Measurements from ENCODE around the gene CSE1L.
"Not testable (repeated sequence)": the region's sequence is repeated elsewhere in the genome, so short reads cannot be mapped to it uniquely, and the experiment has no call there.

Gene CSE1L, protein sequence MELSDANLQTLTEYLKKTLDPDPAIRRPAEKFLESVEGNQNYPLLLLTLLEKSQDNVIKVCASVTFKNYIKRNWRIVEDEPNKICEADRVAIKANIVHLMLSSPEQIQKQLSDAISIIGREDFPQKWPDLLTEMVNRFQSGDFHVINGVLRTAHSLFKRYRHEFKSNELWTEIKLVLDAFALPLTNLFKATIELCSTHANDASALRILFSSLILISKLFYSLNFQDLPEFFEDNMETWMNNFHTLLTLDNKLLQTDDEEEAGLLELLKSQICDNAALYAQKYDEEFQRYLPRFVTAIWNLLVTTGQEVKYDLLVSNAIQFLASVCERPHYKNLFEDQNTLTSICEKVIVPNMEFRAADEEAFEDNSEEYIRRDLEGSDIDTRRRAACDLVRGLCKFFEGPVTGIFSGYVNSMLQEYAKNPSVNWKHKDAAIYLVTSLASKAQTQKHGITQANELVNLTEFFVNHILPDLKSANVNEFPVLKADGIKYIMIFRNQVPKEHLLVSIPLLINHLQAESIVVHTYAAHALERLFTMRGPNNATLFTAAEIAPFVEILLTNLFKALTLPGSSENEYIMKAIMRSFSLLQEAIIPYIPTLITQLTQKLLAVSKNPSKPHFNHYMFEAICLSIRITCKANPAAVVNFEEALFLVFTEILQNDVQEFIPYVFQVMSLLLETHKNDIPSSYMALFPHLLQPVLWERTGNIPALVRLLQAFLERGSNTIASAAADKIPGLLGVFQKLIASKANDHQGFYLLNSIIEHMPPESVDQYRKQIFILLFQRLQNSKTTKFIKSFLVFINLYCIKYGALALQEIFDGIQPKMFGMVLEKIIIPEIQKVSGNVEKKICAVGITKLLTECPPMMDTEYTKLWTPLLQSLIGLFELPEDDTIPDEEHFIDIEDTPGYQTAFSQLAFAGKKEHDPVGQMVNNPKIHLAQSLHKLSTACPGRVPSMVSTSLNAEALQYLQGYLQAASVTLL

DNA sequence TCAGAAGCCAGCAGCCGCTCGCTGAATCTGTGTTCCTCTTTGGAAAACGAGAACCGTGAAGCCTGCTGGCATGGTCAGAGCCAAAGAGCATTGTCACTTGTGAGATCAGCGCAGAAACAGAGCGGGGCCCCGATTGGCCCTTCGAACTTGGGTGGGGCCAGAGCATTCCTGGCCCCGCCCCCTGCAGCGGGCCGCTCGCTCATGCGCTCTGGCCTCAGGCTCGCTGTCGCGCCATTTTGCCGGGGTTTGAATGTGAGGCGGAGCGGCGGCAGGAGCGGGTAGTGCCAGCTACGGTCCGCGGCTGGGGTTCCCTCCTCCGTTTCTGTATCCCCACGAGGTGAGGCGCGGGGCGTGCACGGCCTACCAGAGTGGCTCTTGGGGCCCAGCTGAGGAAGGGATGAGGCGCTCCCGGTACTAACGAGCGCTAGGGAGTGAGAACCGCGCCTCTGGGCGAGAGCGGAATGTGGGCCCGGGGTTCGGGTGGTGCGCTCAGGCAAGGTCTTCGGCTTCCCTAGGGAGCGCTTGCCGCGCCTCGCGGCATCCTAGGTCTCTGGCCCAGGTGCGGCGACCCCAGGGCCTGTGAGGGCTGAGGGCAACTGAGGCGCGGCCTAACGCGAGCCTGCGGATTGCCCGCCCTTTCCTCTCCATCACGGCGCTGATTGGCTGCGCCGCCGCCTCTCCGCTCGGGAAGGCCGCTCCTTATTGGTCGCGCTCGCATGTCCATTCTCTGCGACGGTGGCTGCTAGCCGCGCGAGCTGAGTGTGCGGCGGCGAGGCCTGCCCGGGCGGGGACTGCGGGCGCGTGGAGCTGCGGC is at the start of gene CSE1L:
CSE1L (plus strand) TSS at position 226 of the 814 bp plus-strand sequence. CDS start 12,152 bp downstream, outside the sequence.
- peak; percentile 88 for DNase-seq (ENCODE audit: insufficient read length, low spot score)
- FAIRE-seq, result peak; percentile 6
- TF ChIP-seq POLR2A (IDR thresholded peaks at IDR 0.05; ENCODE audit: low read depth, low read length), result peak; percentile 87

GRCh38 chr20:48999890-49000870 is 45.9 kb upstream of the CSE1L start:
- no peak for FAIRE-seq
- no peak for DNase-seq (ENCODE audit: insufficient read length, low spot score)
- TF ChIP-seq POLR2A (IDR thresholded peaks at IDR 0.05; ENCODE audit: low read depth, low read length), result no peak

- no peak for TF ChIP-seq POLR2A (IDR thresholded peaks at IDR 0.05; ENCODE audit: low read depth, low read length)
- DNase-seq (ENCODE audit: insufficient read length, low spot score), result no peak
- no peak for FAIRE-seq
Observed at GRCh38 chr20:49001741-49002140, 44.4 kb upstream of the CSE1L start.

GRCh38 chr20:49006446-49006980 is 39.6 kb upstream of the CSE1L start:
- FAIRE-seq (no peak), DNase-seq (ENCODE audit: insufficient read length, low spot score) (no peak)
- no peak for TF ChIP-seq POLR2A (IDR thresholded peaks at IDR 0.05; ENCODE audit: low read depth, low read length)

GRCh38 chr20:49009899-49010631 is 36.0 kb upstream of the CSE1L start:
- FAIRE-seq (no peak), DNase-seq (ENCODE audit: insufficient read length, low spot score) (no peak)
- TF ChIP-seq POLR2A (IDR thresholded peaks at IDR 0.05; ENCODE audit: low read depth, low read length), result no peak

DNA sequence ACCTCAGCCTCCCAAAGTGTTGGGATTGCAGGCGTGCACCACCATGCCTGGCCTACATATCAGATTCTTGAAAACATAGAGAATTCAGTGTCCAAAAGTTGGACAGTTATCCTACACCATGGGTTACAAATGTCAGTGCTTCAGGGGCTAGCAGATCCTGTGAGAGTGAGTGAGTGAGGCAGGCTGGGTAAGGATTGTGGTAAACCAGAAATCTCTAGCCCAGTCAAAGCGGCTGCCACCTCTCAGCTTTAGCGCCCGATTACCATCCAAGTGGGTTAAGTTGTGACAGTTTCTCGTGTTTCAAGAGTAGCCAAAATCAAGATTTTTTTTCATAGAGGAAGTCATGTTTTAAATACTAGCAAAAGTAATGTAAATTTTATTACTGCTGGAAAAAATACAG is 21.9 kb upstream of the CSE1L start:
- DNase-seq (ENCODE audit: insufficient read length, low spot score) (no peak), FAIRE-seq (no peak)
- TF ChIP-seq POLR2A (IDR thresholded peaks at IDR 0.05; ENCODE audit: low read depth, low read length), result no peak

DNA sequence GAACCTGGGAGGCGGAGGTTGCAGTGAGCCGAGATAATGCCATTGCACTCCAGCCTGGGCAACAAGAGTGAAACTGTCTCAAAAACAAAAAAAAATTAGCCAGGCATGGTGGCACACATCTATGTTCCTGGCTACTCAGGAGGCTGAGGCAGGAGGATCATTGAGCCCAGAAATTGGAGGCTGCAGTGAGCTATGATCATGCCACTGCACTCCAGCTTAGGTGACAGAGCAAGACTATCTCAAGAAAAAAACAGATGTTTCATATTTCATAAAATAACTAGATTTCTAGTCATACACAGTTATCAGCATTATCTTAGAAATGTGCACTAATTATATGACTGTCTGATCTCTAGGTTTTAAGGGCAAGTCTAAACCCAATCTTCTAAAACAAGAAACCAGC is 17.9 kb upstream of the CSE1L start:
- not testable (repeated sequence) for FAIRE-seq; DNase-seq (ENCODE audit: insufficient read length, low spot score)

GRCh38 chr20:49028684-49029083 is 17.4 kb upstream of the CSE1L start:
- peak; percentile 17 for DNase-seq (ENCODE audit: insufficient read length, low spot score)
- no peak for TF ChIP-seq POLR2A (IDR thresholded peaks at IDR 0.05; ENCODE audit: low read depth, low read length)
- FAIRE-seq, result no peak

DNA sequence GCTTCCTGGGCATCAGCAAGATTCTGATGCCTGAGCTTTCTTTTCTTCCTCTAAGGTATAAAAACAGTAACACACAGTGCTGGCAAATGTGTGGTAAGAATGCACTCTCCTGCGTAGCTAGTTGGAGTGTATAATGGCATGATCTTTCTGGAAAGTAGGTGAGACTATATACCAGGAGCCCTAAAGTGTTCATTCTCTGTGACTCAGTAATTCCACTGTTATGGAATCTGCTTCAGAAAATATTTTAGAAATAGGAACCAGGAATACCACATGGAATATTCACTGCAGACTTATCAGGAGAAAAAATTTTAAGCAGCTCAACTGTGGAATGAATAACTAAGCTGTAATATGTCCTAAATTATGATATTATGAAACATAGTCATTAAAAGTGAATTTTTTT is 16.9 kb upstream of the CSE1L start:
- no peak for FAIRE-seq
- TF ChIP-seq POLR2A (IDR thresholded peaks at IDR 0.05; ENCODE audit: low read depth, low read length), result no peak
- DNase-seq (ENCODE audit: insufficient read length, low spot score), result no peak

DNA sequence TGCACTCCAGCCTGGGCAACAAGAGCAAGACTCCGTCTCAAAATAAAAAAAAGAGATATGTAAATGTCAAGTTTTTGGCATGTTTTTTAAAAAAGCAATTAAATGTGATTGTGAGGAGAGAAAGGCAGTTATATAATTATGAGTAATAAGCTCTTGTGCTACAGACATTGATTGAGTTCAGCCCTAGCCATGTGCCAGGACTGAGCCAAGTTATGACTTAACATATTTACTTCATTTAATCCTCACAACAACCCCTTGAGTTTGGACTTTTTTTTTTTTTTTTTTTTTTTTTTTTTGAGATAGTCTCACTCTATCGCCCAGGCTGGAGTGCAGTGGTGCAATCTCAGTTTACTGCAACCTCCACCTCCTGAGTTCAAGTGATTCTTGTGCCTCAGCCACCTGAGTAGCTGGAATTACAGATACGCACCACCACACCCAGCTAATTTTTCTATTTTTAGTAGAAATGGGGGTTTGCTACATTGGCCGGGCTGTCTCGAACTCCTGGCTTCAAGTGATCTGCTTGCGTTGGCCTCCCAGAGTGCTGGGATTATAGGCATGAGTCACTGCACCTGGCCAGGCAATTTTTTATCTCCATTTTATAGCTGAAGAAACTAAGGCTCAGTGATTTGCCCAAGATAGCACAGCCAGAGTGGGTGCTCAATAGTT is 15.0 kb upstream of the CSE1L start:
- TF ChIP-seq POLR2A (IDR thresholded peaks at IDR 0.05; ENCODE audit: low read depth, low read length), result no peak
- FAIRE-seq (no peak), DNase-seq (ENCODE audit: insufficient read length, low spot score) (no peak)

GRCh38 chr20:49032455-49032854 is 13.7 kb upstream of the CSE1L start:
- DNase-seq (ENCODE audit: insufficient read length, low spot score), result no peak
- FAIRE-seq, result no peak
- TF ChIP-seq POLR2A (IDR thresholded peaks at IDR 0.05; ENCODE audit: low read depth, low read length), result no peak
